NCI-H524 (cell line): ENCODE measurements around the gene POLE2.
"Not testable (repeated sequence)": the region's sequence is repeated elsewhere in the genome, so short reads cannot be mapped to it uniquely, and the experiment has no call there.

Experiments used
- DNase-seq, 2 experiments: peaks; one replicate each; lab custom pipeline; 2025; lab: John Stamatoyannopoulos, UW

The POLE2 gene

GRCh38 chr14:49619273-49619672 is 68.7 kb downstream of the POLE2 start:
- not testable (repeated sequence) for DNase-seq

DNA sequence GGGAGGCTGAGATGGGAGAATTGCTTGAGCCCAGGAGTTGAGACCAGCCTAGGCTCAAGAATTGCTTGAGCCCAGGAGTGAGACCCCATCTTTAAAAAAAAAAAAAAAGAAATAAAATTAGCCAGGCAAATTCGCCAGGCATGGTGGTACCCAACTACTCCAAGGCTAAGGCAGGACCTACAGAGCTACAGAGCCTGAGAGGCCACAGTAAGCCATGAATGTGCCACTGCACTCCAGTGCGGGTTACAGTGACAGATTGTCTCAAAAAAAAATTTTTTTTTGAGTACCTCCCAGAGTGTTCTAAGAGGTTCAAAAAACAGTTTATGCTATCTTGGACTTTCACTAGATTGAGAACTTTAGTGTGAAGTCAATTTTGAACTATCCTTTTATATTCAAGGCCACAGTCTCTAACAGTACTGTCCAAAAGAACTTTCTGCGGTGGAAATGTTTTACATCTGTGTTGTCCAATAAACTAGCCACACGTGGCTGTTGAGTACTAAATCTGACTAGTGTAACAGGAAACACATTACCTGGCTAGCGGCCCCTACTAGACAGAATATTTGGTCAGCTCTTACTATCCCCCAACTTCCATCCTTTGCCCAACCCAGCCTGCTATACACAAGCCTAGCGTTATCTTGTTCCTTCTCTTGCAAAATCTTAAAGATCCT is 70.0 kb downstream of the POLE2 start:
- DNase-seq = no peak

DNA sequence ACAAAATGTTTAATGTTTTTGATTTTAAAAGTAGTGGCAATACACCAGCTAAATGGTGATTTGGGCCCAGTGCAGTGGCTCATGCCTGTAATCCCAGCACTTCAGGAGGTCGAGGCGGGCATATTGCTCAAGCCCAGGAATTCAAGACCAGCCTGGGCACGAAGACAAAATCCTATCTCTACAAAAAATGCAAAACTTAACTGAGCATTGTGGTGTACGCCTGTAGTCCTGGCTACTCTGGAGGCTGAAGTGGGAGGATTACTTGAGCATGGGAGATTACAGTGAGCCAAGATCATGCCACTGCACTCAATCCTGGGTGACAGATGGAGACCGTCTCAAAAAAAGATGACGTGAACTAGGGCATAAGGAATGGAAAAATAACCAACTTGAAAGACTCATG is 72.2 kb downstream of the POLE2 start:
- DNase-seq = peak; percentile 65 to 77

DNA sequence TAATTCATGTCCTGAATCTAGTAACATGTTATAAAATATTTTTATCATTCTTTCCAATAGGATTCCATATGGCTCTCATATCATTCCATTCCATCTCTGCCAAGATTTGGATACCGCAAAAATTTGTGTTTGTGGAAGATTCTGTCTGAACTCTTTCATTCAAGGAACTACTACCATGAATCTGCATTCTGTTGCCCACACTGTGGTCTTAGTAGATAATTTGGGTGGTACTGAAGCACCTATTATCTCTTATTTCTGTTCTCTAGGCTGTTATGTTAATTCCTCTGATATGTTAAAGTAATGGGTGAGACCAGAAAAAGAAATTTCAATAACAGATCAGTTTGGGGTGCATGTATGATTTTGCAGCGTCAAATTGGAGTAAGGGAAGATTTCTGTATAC is 73.8 kb downstream of the POLE2 start:
- DNase-seq = no peak

DNA sequence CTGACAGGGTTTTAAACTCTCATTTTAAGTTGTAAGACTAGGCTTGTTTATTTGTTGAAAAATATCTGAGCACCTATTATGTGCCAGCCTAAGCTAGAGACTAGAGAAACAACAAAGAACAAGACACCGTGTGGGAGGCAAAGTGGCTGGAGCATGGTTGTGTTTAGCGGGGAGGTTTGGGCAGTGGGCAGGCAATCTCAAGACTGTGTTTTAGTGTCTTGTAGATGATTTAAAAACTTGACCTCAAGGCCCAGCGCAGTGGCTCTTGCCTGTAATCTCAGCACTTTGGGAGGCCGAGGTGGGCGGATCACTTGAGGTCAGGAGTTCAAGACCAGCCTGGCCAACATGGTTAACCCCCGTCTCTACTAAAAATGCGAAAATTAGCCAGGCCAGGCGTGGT is 75.3 kb downstream of the POLE2 start:
- no peak for DNase-seq

DNA sequence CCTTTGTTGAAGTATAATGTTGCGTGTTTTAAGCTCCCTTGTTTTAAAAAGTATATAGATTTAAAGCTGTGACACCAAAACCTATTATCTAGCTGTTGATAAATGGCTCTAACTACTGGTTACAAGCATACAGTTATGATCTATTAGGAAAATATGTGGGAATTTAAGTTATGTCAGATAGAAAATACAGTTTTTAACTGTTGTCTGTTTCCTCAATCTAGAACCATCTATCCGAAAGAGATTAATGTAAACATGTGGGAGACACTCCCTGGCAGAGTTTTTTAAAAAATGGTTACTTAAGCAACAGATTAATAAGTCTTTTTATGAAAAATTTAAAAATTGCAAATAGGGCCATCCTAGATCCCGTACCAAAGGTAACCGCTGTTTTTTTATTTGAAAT is 75.8 kb downstream of the POLE2 start:
- DNase-seq = no peak

- no peak for DNase-seq
Measured at GRCh38 chr14:49607583-49607982, 80.4 kb downstream of the POLE2 start.

DNA sequence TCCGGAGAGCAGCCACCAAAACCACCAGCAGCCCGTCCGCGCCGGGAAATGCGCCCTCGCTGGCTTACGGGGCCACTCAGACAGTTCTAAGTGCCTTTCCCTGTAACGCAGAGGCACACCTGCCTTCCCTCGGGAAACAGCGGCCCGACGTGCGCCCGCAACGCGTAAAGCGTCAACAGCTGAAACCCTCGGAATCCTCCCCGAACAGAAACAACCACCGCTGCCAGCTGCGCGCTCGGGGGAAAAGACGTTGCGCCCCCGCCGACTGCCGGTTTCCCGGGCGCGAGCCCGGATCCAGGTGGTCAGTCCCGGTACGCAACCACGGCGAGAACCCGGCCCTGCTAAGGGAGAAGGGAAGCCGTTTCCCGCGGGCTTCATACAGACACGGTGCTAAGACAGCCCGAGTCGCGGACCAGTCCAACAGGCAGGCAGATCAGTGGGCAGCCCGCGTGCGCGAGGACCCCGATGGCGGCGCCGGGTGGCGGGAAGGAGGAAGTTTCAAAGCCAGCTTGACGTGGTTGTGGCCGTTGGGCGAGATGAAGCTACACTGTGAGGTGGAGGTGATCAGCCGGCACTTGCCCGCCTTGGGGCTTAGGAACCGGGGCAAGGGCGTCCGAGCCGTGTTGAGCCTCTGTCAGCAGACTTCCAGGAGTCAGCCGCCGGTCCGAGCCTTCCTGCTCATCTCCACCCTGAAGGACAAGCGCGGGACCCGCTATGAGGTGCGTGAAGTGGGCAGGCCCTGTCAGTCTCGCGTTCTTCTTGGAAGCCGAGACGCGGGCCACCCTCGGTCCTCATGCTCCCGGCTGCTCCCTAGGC is 89.3 kb downstream of the POLE2 start, which contains the start of gene LRR1:
LRR1 (plus strand) TSS at position 456 of the 816 bp plus-strand sequence; CDS start at position 537, 81 bp downstream.
- DNase-seq = peak; percentile 92 to 95

- DNase-seq = peak in 1 of 2 experiments; percentile 63
Measured at GRCh38 chr14:49598189-49598484, 89.9 kb downstream of the POLE2 start.

- peak in 1 of 2 experiments; percentile 28 for DNase-seq
Measured at GRCh38 chr14:49594347-49595091, 93.5 kb downstream of the POLE2 start.
